ENCODE results near the gene PROZ.

Gene PROZ

DNA sequence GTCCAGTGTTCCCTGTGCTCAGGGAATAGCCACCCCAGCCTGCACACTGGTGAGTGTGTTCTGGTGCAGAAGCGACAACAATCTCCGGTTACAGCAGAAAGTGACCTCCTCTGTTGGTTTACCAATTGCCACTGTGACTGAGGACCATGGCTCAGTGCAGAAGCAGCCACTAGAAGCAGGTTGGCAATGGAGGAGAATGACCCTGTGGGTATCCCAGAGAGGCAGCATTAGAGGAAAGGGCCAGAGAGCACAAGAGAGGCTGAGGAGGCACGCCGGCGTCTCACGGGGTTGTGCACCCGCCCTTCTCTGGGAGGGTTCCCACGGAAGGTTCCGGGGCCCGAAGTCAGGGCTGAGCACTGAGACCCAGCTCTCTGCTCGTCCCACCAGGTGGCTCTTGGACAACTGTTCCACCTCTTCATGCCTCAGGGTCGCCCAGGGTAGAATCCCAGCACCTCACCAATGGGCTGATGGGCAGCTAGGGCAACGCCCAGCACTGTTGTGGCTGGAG is 14.0 kb downstream of the PROZ start:
- H3K9ac ChIP-seq, result 0 out of 2 replicates have a peak overlapping the region, but pooled peaks have one; percentile 16
- H3K4me1 ChIP-seq, result peaks cover 18% of the 10 kb centered on the region
- no peak overlapping the region for H3K4me2 ChIP-seq
- peaks cover 75% of the 10 kb centered on the region for H3K36me3 ChIP-seq
- TF ChIP-seq Cebpa-rat (IDR thresholded peaks at IDR 0.05), result no peak
- no peaks in the 10 kb centered on the region for H3K27me3 ChIP-seq
- no peak overlapping the region for H3K4me3 ChIP-seq
- H3K27ac ChIP-seq, result no peak overlapping the region
- no peaks in the 10 kb centered on the region for H3K9me3 ChIP-seq
- H4K20me1 ChIP-seq, result peaks cover 8% of the 10 kb centered on the region; the same call in 1 of the 2 replicates

DNA sequence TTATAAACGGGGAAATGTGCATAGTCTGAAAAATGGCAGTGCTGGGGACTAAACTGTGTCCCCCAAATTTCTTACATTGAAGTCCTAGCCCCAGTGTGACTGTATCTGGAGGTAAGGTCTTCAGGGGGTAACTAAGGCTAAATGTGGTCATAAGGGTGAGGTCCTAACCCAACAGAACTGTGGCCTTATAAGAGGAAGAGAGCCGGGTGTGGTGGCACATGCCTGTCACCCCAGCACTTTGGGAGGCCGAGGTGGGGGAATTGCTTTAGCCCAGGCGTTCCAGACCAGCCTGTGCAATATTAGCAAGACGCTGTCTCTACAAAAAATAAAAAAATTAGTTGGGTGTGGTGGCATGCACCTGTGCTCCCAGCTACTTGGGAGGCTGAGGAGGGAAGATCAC is 17.8 kb downstream of the PROZ start:
- no peak for TF ChIP-seq Cebpa-rat (IDR thresholded peaks at IDR 0.05)

DNA sequence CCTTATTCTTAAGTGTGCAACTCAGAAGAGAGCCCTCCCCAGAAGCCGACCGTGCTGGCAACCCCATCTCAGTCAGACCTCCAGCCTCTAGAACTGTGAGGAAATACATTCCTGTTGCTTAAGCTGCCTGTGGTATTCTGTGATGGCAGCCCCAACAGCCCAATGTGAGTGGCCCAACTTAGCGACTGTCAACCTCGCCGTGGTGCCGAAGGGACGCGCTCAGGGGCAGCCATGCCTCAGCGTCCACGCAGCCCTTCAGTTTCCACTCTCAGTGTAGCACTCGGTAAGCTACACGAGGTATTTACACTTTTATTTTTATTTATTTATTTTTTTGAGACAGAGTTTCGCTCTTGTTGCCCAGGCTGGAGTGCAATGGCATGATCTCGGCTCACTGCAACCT is 18.4 kb downstream of the PROZ start:
- Histone ChIP-seq H3K36me3 (peaks cover 91% of the 10 kb centered on the region), H3K4me2 (no peak overlapping the region), H3K9me3 (no peaks in the 10 kb centered on the region), H3K27me3 (no peaks in the 10 kb centered on the region), H3K4me1 (peaks cover 4% of the 10 kb centered on the region), H3K9ac (no peak overlapping the region), H4K20me1 (peaks cover 23% of the 10 kb centered on the region), H3K4me3 (no peak overlapping the region), H3K27ac (no peak overlapping the region)
- no peak for TF ChIP-seq Cebpa-rat (IDR thresholded peaks at IDR 0.05)

More for the DNA sequence above, 17.8 kb downstream of the PROZ start:
- no peak overlapping the region for H3K4me2 ChIP-seq
- H4K20me1 ChIP-seq, result peaks cover 21% of the 10 kb centered on the region
- H3K4me1 ChIP-seq, result peaks cover 10% of the 10 kb centered on the region
- H3K9me3 ChIP-seq, result no peaks in the 10 kb centered on the region
- peaks cover 93% of the 10 kb centered on the region for H3K36me3 ChIP-seq
- no peak overlapping the region for H3K27ac ChIP-seq
- H3K27me3 ChIP-seq, result no peaks in the 10 kb centered on the region
- H3K9ac ChIP-seq, result no peak overlapping the region
- H3K4me3 ChIP-seq, result no peak overlapping the region

DNA sequence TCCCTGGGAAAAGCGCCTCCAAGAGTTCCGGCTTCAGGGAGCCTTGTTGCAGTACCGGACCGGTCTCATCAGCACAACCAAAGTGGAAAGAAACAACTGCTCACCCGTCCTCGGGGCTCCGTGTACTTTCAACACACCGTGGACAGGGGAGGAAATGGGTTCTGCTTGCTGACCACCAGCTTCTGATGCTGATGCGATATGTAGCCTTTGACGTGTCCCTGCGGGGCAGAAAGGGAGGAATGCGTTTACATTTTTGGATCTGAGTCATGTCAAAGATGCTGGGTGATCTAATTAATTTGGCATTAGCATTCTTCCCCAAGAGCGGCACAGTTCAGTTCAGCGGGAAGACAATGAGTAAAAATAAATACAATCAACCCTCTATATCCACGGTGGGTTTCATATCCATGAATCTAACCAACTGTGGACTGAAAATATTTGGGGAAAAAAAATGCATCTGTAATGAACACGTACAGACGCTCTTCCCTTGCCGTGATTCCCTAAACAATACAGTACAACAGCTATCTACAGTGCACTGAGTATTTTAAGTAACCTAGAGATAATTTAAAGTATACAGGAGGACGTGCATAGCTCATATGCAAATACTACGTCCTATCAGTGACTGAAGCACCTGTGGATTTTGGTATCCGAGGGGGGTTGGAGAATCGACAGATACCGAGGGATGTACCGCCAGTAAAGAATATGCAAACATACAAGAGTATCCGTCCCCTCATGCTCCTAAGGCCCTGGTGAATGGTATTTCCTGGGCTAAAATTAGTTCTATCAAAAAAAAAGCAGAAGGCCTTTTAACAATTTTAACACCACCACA is 19.8 kb downstream of the PROZ start:
- no peak overlapping the region for H3K4me3 ChIP-seq
- no peaks in the 10 kb centered on the region for H3K27me3 ChIP-seq
- no peaks in the 10 kb centered on the region for H3K4me1 ChIP-seq
- no peak overlapping the region for H3K4me2 ChIP-seq
- H3K9me3 ChIP-seq, result no peaks in the 10 kb centered on the region
- peak overlapping the region; percentile 1; the same call in 1 of the 2 replicates for H3K9ac ChIP-seq
- no peak overlapping the region for H3K27ac ChIP-seq
- no peak for TF ChIP-seq Cebpa-rat (IDR thresholded peaks at IDR 0.05)
- peaks cover 91% of the 10 kb centered on the region for H3K36me3 ChIP-seq
- H4K20me1 ChIP-seq, result peaks cover 28% of the 10 kb centered on the region

DNA sequence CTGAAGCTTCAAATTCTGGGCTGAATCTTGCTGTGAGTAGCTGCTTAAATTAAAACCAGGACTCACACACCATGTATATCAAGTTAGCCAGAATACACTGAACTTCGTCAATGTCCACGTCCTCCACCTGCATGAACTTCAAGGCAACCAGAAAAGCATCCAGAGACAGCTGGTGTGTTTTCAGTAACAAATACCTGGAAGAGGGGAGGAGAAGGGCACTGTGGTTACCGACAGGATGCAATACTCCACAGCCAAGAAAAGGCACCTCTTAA is 20.4 kb downstream of the PROZ start:
- Histone ChIP-seq H3K36me3 (peaks cover 96% of the 10 kb centered on the region), H3K9me3 (no peaks in the 10 kb centered on the region), H4K20me1 (peaks cover 29% of the 10 kb centered on the region), H3K4me2 (no peak overlapping the region), H3K27ac (no peak overlapping the region), H3K4me3 (no peak overlapping the region), H3K4me1 (no peaks in the 10 kb centered on the region), H3K9ac (no peak overlapping the region), H3K27me3 (no peaks in the 10 kb centered on the region)
- no peak for TF ChIP-seq Cebpa-rat (IDR thresholded peaks at IDR 0.05)

DNA sequence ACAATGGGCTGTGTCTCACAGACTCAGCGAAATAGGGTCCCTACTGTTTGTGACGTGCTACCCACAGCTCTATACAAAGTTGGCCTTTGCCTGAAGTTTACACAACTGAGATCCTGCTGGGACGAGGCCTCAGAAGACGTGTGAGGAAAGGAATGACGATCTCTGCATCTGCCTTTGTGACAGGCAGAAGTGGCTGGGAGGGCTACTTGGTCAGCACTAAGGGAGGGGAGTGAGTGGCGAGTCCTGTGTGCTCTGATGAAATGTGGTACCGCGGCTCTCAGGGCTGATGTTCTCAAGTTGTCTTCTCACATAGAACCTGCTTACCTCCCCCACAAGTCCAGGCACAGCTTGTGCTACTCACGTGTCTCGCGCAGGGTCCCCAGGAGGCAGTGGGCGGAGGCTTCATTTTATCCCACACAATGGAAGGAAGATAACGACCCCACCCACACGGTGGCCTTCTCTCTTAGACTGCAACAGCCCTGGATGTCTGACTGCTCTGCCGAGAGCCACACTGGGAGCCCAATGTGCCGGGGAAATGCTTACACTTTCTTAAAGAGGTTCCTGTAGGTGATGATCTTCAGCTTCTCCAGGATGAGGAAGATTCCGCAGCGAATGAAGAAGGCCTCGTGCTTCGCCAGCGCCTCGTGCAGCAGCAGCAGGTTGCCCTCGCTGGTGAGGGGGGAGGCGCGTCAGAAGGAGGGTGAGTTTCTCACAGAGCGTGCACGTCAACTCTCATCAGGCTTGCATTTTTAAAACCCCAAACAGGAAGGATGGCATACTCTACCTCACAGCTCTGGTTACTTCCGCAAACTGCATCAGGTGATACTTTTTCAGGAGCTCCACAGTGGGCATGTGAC is 21.2 kb downstream of the PROZ start:
- H3K36me3 ChIP-seq, result peaks cover 97% of the 10 kb centered on the region
- no peak overlapping the region for H3K27ac ChIP-seq

DNA sequence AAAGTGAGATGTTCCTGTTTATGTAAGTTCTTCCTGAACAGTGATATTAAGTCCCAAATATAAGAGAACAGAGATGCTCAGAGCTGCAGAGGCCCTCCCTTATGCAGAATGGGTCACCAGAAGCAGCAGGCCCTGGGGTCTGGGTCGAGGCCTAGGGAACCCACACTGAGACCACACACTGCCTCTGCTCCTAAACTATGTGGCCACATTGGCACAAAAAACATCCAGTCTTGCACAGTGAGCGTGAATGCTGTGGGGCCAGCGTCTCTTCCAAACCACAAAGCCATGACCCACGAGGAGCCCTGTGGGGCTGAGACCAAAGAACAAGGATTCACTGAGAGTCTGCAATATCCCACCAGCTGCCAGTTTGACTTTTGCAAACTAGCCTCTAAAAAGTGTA is 23.6 kb downstream of the PROZ start:
- H3K36me3 ChIP-seq, result peaks cover 95% of the 10 kb centered on the region

More for the DNA sequence above, 21.2 kb downstream of the PROZ start:
- H3K4me2 ChIP-seq, result no peak overlapping the region
- peaks cover 37% of the 10 kb centered on the region for H4K20me1 ChIP-seq
- peaks cover 1% of the 10 kb centered on the region for H3K4me1 ChIP-seq
- H3K4me3 ChIP-seq, result no peak overlapping the region
- H3K9ac ChIP-seq, result no peak overlapping the region
- H3K9me3 ChIP-seq, result no peaks in the 10 kb centered on the region
- no peak for TF ChIP-seq Cebpa-rat (IDR thresholded peaks at IDR 0.05)
- H3K27me3 ChIP-seq, result no peaks in the 10 kb centered on the region

DNA sequence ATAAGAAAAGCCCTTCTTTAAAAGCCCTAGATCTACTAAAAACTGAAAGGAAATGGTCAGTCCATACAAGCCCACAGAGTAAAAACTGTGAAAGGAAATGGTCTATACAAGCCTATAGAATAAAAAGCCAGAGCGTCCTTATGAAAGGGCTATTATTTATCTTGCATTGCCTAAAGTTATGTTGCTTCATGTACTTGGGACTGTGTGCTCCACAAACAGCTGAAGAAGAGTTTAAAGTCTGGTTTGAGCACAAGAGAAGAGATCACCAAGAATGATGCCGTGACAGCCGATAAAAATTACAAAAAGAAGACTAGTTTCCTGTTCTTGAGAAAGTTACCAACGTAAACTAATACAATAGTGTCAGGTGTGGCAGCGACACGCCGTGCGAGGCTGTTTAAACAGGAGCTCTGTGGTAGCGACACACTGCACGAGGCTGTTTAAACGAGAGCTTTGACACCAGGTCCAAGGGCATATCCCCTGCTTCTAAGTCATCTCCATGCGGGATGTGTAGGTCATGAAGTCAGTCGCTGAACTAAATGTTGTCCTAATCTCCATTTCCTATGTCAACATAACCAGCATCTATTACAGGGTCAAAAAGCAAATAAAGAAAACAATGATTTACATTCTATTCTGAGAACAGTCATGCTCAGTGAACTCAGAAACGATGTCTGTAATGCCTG is 25.1 kb downstream of the PROZ start:
- Histone ChIP-seq H3K4me3 (no peak overlapping the region), H3K9me3 (no peaks in the 10 kb centered on the region), H3K9ac (no peak overlapping the region), H3K4me1 (peaks cover 14% of the 10 kb centered on the region), H3K27me3 (no peaks in the 10 kb centered on the region), H3K4me2 (no peak overlapping the region), H3K27ac (no peak overlapping the region), H3K36me3 (peaks cover 95% of the 10 kb centered on the region), H4K20me1 (peaks cover 67% of the 10 kb centered on the region)
- TF ChIP-seq Cebpa-rat (IDR thresholded peaks at IDR 0.05), result no peak

More for the DNA sequence above, 23.6 kb downstream of the PROZ start:
- Histone ChIP-seq H3K4me3 (no peak overlapping the region), H3K27ac (no peak overlapping the region), H3K4me1 (peaks cover 14% of the 10 kb centered on the region), H3K4me2 (no peak overlapping the region), H4K20me1 (peaks cover 53% of the 10 kb centered on the region), H3K9me3 (no peaks in the 10 kb centered on the region), H3K27me3 (no peaks in the 10 kb centered on the region), H3K9ac (no peak overlapping the region)
- no peak for TF ChIP-seq Cebpa-rat (IDR thresholded peaks at IDR 0.05)

DNA sequence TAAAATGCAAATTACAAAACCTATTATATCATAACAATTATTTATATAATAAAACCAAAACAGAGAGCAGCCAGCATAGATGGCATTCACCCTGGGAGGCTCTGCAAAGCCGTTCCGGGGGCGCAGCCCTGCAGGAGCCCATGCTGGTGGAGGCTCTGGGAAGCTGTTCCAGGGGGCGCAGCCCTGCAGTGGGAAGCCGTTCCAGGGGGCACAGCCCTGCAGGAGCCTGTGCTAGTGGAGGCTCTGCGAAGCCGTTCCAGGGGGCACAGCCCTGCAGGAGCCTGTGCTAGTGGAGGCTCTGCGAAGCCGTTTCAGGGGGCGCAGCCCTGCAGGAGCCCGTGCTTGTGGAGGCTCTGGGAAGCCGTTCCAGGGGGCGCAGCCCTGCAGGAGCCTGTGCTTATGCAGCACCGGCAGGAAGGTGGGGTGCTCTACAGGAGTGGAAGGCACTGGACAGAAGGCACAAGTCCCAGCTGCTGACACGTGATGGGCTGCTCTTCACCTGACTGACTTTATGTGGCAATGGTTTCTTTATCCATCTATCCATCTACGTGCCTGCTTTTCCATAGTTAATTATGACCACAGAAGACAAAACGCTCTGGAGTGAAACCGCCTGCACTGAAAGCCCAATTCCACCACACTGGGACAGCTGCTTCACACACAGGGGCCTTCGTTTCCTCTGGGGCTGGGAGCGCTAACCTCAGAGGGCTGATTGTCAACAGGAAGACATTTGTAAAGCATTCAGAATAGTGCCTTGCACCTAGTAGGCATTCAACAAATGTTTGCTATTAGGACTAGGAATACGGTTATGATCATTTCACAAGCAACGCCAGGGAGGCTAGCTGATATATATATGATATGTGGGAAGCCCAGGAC is 26.4 kb downstream of the PROZ start:
- peaks cover 14% of the 10 kb centered on the region for H3K4me1 ChIP-seq
- H3K27me3 ChIP-seq, result no peaks in the 10 kb centered on the region
- H4K20me1 ChIP-seq, result peaks cover 66% of the 10 kb centered on the region
- H3K36me3 ChIP-seq, result peaks cover 95% of the 10 kb centered on the region
- no peak overlapping the region for H3K27ac ChIP-seq
- H3K4me3 ChIP-seq, result no peak overlapping the region
- H3K4me2 ChIP-seq, result peak overlapping the region; percentile 2
- no peak for TF ChIP-seq Cebpa-rat (IDR thresholded peaks at IDR 0.05)
- no peaks in the 10 kb centered on the region for H3K9me3 ChIP-seq
- no peak overlapping the region for H3K9ac ChIP-seq

Data from BLaER1 (cell line).